HTERT RPE-1 (cell line): ENCODE results near the gene HOXA10.

Experiments
- in situ Hi-C: fragments of 300-500 bp; cut with MboI; formaldehyde crosslinking; loops from 4 replicates; pipeline ENCODE4 v1.14.3; 2020; ENCODE audit warnings: low sequenced_read_pairs

The HOXA10 gene

GRCh38 chr7:27168265-27168947 lies 5.7 kb downstream of the HOXA10 start:
- in situ Hi-C loops: no loop called here

- in situ Hi-C loops: no loop called here
These were observed 6.2 kb downstream of the HOXA10 start for GRCh38 chr7:27167916-27168264.

GRCh38 chr7:27166531-27167505 lies 7.3 kb downstream of the HOXA10 start:
- in situ Hi-C loops: no loop called here

GRCh38 chr7:27165996-27166530 lies 8.1 kb downstream of the HOXA10 start:
- in situ Hi-C loops: no loop called here

GRCh38 chr7:27165089-27165995 lies 8.8 kb downstream of the HOXA10 start, which contains the start of gene HOXA9:
TSS of gene HOXA9 (minus strand) at chr7:27165537. CDS start at chr7:27165457, 80 bp downstream.
- in situ Hi-C loops: no loop called here

GRCh38 chr7:27164367-27165088 lies 9.6 kb downstream of the HOXA10 start:
- in situ Hi-C loops: no loop called here

GRCh38 chr7:27164045-27164366 lies 10.1 kb downstream of the HOXA10 start:
- in situ Hi-C loops: no loop called here

- in situ Hi-C loops: no loop called here
These were observed 10.7 kb downstream of the HOXA10 start for GRCh38 chr7:27163288-27164044.

- in situ Hi-C loops: no loop called here
These were observed 11.4 kb downstream of the HOXA10 start for GRCh38 chr7:27162561-27163287.

- in situ Hi-C loops: no loop called here
These were observed 12.2 kb downstream of the HOXA10 start for GRCh38 chr7:27161721-27162560.

GRCh38 chr7:27161214-27161720 lies 12.9 kb downstream of the HOXA10 start:
- in situ Hi-C loops: no loop called here

- in situ Hi-C loops: no loop called here
These were observed 13.4 kb downstream of the HOXA10 start for GRCh38 chr7:27160546-27161213.

- in situ Hi-C loops: no loop called here
These were observed 14.0 kb downstream of the HOXA10 start for GRCh38 chr7:27160145-27160545.

- in situ Hi-C loops: no loop called here
These were observed 14.6 kb downstream of the HOXA10 start for GRCh38 chr7:27159266-27160144.

GRCh38 chr7:27158436-27159265 lies 15.5 kb downstream of the HOXA10 start:
- in situ Hi-C loops: no loop called here
